Ovary (tissue), 3 donors: ENCODE measurements around the gene GPRASP3.

Experiments used
- EP300 ChIP-seq: sonication (generic); formaldehyde crosslinking; IDR thresholded peaks from one replicate; pipeline ENCODE4 v1.6.1; 2017; ENCODE audit warnings: antibody characterized with exemption
- POLR2A ChIP-seq: fragments of 450-650 bp; IDR thresholded peaks from one replicate; pipeline ENCODE4 v1.6.1; 2017; ENCODE audit warnings: antibody characterized with exemption, mild to moderate bottlenecking, moderate library complexity
- TF ChIP-seq, protein P1 (sequence below), 3 donors: fragments of 450-650 bp in 2 of 3; fragments of 200-600 bp in 1 of 3; IDR thresholded peaks; one replicate each; pipeline versions ENCODE4 v1.5.1 to v1.8.0; 2016 to 2022; ENCODE audit warnings: antibody characterized with exemption in 3 of 3, mild to moderate bottlenecking in 1 of 3
- donor health status: DM: no; HTN: no; CAD: no.

DNA sequence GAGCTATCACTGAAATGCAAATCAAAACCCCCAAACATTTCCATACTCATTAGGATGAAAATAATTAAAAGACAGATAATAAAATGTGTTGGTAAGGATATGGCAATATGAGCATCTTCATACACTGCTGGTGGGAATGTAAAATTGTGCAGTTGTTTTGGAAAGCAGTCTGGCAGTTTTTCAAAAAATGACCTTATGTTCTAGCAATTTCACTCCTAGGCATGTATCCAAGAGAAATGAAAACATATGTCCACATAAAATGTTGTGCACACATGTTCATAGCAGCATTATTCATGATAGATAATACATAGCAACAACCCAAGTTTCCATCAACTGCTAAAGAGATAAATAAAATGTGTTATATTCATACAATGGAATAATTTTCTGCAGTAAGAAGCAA lies 23.0 kb upstream of the GPRASP3 start:
- TF ChIP-seq POLR2A = no peak
- TF ChIP-seq, protein P1, sequence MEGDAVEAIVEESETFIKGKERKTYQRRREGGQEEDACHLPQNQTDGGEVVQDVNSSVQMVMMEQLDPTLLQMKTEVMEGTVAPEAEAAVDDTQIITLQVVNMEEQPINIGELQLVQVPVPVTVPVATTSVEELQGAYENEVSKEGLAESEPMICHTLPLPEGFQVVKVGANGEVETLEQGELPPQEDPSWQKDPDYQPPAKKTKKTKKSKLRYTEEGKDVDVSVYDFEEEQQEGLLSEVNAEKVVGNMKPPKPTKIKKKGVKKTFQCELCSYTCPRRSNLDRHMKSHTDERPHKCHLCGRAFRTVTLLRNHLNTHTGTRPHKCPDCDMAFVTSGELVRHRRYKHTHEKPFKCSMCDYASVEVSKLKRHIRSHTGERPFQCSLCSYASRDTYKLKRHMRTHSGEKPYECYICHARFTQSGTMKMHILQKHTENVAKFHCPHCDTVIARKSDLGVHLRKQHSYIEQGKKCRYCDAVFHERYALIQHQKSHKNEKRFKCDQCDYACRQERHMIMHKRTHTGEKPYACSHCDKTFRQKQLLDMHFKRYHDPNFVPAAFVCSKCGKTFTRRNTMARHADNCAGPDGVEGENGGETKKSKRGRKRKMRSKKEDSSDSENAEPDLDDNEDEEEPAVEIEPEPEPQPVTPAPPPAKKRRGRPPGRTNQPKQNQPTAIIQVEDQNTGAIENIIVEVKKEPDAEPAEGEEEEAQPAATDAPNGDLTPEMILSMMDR (IDR thresholded peaks at IDR 0.05) = no peak
- TF ChIP-seq EP300 = no peak
